ENCODE data around the gene TRPC3.

TRPC3 gene

DNA sequence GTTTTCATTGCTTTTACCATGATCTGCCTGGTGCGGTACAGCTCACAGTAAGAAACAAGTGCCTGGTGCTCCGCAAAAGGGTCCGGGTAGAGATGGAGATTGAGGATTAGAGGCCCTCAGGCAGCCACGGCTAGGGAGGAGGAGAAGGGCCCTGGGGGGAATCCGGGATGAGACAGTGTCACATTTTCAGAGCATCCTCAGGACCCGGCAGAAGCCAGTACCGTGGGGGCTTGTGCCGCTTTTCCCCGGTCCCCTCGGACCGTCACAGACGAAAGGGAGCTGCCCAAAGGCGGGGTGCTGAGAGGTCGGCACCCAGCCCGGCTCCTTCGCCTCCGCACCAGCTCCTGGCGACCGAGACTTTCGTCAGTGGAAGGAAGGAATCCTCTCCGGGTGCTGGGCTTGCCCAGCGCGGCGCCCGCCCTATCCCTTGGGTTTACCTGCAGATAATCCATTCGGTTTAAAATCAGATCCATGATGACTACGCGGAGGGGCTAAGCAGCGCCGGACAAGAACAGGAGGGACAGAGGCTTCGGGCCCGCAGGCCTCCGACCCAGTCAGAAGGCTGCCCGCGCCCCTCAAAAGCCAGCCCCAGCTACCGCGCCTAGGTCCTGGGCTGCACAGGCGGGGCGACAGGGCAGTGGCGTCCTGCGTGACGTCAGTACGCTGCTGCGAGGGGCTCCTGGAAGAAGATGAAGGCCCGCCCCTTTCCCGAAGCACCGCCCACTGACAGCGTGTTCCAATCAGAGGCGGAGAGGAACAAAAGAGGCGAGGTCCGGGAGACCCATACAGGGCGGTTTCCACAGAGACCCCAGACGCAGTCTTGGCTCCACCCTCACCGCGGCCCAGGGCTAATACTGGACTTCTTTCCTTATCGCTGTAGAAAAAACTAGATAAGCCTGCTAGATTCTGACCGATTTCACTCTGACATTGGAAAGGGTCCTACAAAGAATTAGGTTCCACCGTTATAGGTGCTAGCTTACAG lies 81.7 kb downstream of the TRPC3 start, which contains the start of gene BBS7:
Gene BBS7, minus strand, starts transcription at position 634 of the 982 bp plus-strand sequence. Its CDS starts 161 bp downstream, at position 473.
- DNase-seq, result peak; percentile 14

DNA sequence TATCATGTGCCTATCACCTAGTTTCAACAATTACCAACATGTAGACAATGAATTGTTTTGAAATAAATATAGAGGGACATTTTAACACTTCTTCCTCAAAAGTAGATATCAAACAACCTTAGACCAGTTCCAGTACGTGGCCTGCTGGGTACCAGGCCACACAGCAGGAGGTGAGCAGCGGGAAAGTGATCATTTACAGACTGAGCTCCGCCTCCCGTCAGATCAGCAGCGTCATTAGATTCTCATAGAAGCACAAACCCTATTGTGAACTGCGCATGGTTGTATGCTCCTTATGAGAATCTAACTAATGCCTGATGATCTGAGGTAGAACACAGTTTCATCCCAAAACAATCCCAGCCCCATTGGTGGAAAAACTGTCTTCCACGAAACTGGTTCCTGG lies 88.1 kb downstream of the TRPC3 start:
- no peak for DNase-seq

DNA sequence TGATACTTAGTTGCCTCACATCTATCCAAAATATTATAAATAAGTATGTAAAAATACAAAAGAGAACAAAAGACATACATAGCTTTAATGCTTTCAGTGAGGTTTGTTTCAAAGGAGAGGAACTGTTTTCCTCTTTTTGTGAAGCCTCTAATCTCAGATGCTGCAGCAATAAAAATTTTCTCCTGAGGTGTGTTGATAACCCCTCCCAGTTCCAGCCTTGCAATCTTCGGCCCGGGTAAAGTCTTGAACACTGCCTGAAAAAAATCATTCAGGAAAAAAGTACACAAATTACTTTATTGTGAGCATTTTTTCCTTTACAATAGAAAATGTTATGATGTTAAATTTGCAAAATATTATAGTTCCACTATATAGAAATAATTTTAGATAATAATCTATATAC lies 90.4 kb downstream of the TRPC3 start:
- DNase-seq, result no peak

DNA sequence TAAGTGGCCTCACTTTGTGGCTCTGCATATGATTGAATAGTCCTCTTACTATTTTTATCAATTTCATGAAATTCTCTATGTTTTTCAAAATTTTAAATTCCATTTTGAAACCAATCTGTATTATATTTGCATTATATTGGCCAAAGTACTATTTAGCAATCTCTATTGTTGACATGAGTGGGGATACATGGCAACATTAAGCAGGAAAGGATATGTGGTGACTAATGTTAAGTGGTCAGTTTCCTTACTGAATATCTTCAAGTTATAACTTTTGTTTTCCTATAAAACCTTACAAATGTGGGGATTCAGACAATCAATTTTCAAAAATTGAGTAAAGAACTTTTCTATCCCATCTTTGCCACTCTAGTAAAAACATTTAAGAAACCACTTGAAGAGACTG lies 91.7 kb downstream of the TRPC3 start:
- no peak for DNase-seq

DNA sequence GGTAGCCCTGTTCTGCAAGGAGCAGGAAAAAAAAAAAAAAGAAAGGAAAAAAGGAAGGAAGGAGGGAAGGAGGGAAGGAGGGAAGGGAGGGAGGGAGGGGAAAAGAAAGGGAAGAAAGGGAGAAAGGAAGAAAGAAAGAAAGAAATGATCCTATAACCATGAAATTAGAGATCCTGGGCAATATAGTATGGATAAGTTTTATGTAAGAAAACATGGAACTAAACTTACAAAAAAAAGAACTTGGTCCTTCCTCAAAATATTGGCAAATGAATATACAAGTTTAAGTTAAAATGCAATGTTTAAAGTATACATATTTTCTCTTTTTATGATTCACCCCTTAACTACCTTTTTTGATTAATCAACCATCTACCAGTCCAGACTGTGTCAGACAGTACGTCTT lies 100.5 kb downstream of the TRPC3 start:
- no peak for DNase-seq

DNA sequence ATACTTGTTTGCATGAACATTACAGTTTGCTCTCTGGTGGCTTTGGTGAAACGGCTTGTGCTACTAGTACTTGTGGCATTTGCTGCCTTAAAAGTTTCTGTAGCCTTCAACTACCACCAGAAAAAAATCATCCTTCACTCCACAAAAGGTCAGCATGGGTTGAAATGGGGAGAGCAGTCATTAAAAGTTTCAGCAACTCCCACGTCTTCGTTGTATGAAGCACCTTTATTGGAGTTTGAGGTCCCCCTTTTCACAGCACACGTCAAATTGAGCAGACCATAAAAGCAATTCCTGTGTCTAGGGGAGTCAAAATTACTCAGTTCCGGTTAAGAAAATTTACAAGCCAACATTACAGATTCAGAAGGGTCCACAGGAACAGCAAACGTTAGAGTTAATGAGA lies 105.2 kb downstream of the TRPC3 start:
- no peak for DNase-seq

DNA sequence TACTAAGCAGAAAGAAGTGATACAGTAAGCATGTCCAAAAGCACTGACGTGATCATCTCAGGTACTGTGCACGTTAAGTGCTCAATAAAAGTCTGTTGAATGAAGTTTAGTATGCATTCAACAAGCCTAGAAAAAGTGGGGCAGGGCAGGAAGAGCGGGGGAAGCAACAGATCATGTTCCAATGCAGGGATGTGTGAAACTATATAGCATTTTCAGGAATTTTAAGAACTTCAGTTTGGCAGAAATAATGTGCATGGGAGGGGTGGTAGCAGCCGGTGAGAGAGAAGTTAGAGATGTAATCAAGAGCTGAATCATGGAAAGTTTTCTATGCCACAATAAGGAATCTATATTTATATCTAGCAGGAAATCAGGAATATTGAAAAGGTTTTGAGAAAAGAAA lies 109.0 kb downstream of the TRPC3 start:
- no peak for DNase-seq

DNA sequence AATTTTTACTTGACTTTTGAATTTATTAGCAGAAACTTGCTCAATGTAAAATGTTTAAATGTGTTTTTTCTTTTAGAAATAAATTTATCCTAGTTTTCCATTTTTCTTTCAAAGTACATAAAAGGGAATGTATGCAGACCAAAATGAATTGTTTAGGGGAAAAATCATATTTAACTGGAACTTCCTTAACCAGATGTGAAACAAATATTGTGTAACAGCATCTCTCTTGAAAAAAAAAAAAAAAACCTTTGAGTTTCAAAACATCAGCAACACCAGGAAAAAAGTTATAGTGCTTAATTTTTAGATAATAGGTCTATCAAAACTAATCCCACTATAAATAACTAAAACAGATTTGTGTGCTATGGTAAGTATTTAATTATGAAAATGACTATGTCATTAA lies 113.7 kb downstream of the TRPC3 start:
- no peak for DNase-seq

DNA sequence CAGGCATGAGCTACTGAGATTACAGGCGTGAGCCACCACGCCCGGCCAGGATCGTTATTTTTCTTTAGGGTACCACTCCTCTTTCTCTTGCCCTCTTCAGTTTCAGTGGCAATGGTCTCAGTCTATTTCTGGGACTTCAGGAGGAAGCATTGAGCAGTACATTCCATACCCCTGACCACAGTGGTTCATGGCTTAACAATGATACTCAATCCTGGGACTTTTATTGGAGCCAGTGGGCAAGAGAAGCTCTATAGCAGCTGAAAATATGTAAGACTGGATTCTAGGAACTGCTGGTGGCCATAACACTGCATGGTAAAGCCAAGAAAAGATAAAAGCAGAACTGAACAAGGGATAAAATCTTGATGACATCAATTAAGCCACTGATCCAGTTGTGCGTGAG lies 122.3 kb downstream of the TRPC3 start:
- no peak for DNase-seq

Measured in cortex of kidney (tissue), 1 donor.